ENCODE measurements around the gene AGAP1.

DNA sequence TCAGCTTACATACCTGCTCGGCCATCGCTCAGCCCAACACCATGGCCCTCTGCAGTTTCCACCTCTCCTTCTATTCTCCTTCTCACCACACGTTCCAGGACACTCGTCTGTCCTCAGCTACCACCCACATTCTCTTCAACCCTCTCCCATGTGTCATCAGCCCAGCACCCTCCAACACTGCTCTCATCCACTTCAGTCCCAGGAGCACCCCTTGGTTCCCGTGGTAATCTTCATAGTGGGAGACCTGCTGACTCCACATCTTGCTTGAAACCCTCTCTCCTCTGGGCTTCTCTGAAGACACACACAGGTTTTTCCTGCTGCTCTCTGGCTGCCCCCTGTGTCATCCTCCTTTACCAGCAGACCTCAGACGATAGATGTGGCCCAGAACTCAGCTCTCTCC lies 445.6 kb downstream of the AGAP1 start:
- TF ChIP-seq, protein P1, sequence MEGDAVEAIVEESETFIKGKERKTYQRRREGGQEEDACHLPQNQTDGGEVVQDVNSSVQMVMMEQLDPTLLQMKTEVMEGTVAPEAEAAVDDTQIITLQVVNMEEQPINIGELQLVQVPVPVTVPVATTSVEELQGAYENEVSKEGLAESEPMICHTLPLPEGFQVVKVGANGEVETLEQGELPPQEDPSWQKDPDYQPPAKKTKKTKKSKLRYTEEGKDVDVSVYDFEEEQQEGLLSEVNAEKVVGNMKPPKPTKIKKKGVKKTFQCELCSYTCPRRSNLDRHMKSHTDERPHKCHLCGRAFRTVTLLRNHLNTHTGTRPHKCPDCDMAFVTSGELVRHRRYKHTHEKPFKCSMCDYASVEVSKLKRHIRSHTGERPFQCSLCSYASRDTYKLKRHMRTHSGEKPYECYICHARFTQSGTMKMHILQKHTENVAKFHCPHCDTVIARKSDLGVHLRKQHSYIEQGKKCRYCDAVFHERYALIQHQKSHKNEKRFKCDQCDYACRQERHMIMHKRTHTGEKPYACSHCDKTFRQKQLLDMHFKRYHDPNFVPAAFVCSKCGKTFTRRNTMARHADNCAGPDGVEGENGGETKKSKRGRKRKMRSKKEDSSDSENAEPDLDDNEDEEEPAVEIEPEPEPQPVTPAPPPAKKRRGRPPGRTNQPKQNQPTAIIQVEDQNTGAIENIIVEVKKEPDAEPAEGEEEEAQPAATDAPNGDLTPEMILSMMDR (IDR thresholded peaks at IDR 0.05; ENCODE audit: low read depth, low read length, missing input control) = no peak
- TF ChIP-seq TAF1 (conservative IDR thresholded peaks at IDR 0.05) (no peak), GABPA (IDR thresholded peaks at IDR 0.05 in 1 of 2, conservative IDR thresholded peaks at IDR 0.05 in 1 of 2) (no peak), EGR1 (IDR thresholded peaks at IDR 0.05; ENCODE audit: low read depth in 2 of 2) (no peak), RXRA (IDR thresholded peaks at IDR 0.05) (no peak), JUND (IDR thresholded peaks at IDR 0.05) (no peak), FOXA1 (IDR thresholded peaks at IDR 0.05) (no peak), RAD21 (IDR thresholded peaks at IDR 0.05) (no peak)
- TF ChIP-seq, protein P2, sequence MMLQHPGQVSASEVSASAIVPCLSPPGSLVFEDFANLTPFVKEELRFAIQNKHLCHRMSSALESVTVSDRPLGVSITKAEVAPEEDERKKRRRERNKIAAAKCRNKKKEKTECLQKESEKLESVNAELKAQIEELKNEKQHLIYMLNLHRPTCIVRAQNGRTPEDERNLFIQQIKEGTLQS (IDR thresholded peaks at IDR 0.05) = no peak
- TF ChIP-seq, protein P3, sequence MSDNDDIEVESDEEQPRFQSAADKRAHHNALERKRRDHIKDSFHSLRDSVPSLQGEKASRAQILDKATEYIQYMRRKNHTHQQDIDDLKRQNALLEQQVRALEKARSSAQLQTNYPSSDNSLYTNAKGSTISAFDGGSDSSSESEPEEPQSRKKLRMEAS (IDR thresholded peaks at IDR 0.05) = no peak
- TF ChIP-seq, protein P4, sequence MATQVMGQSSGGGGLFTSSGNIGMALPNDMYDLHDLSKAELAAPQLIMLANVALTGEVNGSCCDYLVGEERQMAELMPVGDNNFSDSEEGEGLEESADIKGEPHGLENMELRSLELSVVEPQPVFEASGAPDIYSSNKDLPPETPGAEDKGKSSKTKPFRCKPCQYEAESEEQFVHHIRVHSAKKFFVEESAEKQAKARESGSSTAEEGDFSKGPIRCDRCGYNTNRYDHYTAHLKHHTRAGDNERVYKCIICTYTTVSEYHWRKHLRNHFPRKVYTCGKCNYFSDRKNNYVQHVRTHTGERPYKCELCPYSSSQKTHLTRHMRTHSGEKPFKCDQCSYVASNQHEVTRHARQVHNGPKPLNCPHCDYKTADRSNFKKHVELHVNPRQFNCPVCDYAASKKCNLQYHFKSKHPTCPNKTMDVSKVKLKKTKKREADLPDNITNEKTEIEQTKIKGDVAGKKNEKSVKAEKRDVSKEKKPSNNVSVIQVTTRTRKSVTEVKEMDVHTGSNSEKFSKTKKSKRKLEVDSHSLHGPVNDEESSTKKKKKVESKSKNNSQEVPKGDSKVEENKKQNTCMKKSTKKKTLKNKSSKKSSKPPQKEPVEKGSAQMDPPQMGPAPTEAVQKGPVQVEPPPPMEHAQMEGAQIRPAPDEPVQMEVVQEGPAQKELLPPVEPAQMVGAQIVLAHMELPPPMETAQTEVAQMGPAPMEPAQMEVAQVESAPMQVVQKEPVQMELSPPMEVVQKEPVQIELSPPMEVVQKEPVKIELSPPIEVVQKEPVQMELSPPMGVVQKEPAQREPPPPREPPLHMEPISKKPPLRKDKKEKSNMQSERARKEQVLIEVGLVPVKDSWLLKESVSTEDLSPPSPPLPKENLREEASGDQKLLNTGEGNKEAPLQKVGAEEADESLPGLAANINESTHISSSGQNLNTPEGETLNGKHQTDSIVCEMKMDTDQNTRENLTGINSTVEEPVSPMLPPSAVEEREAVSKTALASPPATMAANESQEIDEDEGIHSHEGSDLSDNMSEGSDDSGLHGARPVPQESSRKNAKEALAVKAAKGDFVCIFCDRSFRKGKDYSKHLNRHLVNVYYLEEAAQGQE (IDR thresholded peaks at IDR 0.05) = no peak
- TF ChIP-seq, protein P5, sequence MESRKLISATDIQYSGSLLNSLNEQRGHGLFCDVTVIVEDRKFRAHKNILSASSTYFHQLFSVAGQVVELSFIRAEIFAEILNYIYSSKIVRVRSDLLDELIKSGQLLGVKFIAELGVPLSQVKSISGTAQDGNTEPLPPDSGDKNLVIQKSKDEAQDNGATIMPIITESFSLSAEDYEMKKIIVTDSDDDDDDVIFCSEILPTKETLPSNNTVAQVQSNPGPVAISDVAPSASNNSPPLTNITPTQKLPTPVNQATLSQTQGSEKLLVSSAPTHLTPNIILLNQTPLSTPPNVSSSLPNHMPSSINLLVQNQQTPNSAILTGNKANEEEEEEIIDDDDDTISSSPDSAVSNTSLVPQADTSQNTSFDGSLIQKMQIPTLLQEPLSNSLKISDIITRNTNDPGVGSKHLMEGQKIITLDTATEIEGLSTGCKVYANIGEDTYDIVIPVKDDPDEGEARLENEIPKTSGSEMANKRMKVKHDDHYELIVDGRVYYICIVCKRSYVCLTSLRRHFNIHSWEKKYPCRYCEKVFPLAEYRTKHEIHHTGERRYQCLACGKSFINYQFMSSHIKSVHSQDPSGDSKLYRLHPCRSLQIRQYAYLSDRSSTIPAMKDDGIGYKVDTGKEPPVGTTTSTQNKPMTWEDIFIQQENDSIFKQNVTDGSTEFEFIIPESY (IDR thresholded peaks at IDR 0.05) = no peak

Data from liver (tissue), 3 donors.